Naive thymus-derived CD4-positive, alpha-beta T cell (primary cell): ENCODE measurements around the gene BPIFA2. TPM values are rescaled to one million over a fixed set of nuclear protein-coding genes. Genes with fewer than 3 reads are reported as not detected.
A peak's percentile ranks its signal among the peaks of the same experiment; 100 is the strongest.

Source experiments
- ATAC-seq: fragments of 150-1000 bp; cut with Tn5 transposase; 2 replicates; pipeline ENCODE4 v1.10.0; 2021; ENCODE audit warnings: mild to moderate bottlenecking, moderate library complexity
- CTCF ChIA-PET: fragments of 350-600 bp; sonication (Branson Sonifier 250); formaldehyde crosslinking; loops from one replicate; lab custom pipeline; 2021; ENCODE audit warnings: antibody characterized with exemption; lab: Charles Lee
- POLR2A ChIA-PET: fragments of 350-600 bp; sonication (Branson Sonifier 250); formaldehyde crosslinking; loops from one replicate; lab custom pipeline; 2021; ENCODE audit warnings: antibody characterized with exemption, inconsistent platforms; lab: Charles Lee
- DNase-seq, 9 donors: peaks; one replicate each; pipeline versions ENCODE4 v3.0.0 to v3.0.0-alpha.2; 2020 to 2022; ENCODE audit warnings: mixed read lengths in 1 of 9
- H3K27ac ChIP-seq: one replicate; pipeline ENCODE4 v1.7.0; 2013; ENCODE audit warnings: mild to moderate bottlenecking, low read depth, low read length, moderate library complexity
- H3K27me3 ChIP-seq, 2 donors: one replicate each; pipeline ENCODE4 v1.7.0; 2013; ENCODE audit warnings: low read length in 2 of 2, mild to moderate bottlenecking in 2 of 2, moderate library complexity in 2 of 2; ENCODE audit not compliant: control insufficient read depth in 2 of 2, insufficient read depth in 2 of 2
- H3K36me3 ChIP-seq, 3 experiments: 1 replicate in 2 of 3; 2 replicates in 1 of 3; pipeline ENCODE4 v1.7.0; 2013; ENCODE audit warnings: low read length in 3 of 3, mild to moderate bottlenecking in 3 of 3, moderate library complexity in 1 of 3; ENCODE audit not compliant: insufficient read depth in 3 of 3, control insufficient read depth in 2 of 3
- H3K4me1 ChIP-seq, 2 donors: one replicate each; pipeline ENCODE4 v1.7.0; 2013; ENCODE audit warnings: low read length in 2 of 2, mild to moderate bottlenecking in 2 of 2, moderate library complexity in 1 of 2; ENCODE audit not compliant: control insufficient read depth in 2 of 2, insufficient read depth in 2 of 2
- H3K4me3 ChIP-seq: 2 replicates; pipeline ENCODE4 v1.7.0; 2013; ENCODE audit warnings: mild to moderate bottlenecking, low read length
- H3K9me3 ChIP-seq, 3 experiments: 1 replicate in 2 of 3; 2 replicates in 1 of 3; pipeline ENCODE4 v1.7.0; 2013; ENCODE audit warnings: low read length in 3 of 3; ENCODE audit not compliant: control insufficient read depth in 2 of 3
- H3K27ac Mint-ChIP-seq, 9 donors: one replicate each; pipeline ENCODE4 v1.8.0; 2020 to 2022; ENCODE audit warnings: mixed read lengths in 9 of 9, mild to moderate bottlenecking in 8 of 9, moderate library complexity in 5 of 9, inconsistent platforms in 2 of 9
- H3K27me3 Mint-ChIP-seq, 5 donors: one replicate each; pipeline ENCODE4 v1.8.0; 2021 to 2022; ENCODE audit warnings: mixed read lengths in 5 of 5, mild to moderate bottlenecking in 1 of 5
- H3K36me3 Mint-ChIP-seq, 5 donors: one replicate each; pipeline ENCODE4 v1.8.0; 2020 to 2022; ENCODE audit warnings: mixed read lengths in 5 of 5, mild to moderate bottlenecking in 3 of 5, inconsistent platforms in 1 of 5
- H3K4me1 Mint-ChIP-seq, 7 donors: one replicate each; pipeline ENCODE4 v1.8.0; 2020 to 2022; ENCODE audit warnings: mixed read lengths in 7 of 7, mild to moderate bottlenecking in 3 of 7, inconsistent platforms in 1 of 7
- H3K4me3 Mint-ChIP-seq, 10 donors: one replicate each; pipeline ENCODE4 v1.8.0; 2020 to 2022; ENCODE audit warnings: mild to moderate bottlenecking in 10 of 10, mixed read lengths in 10 of 10, moderate library complexity in 6 of 10, inconsistent platforms in 2 of 10
- H3K9me3 Mint-ChIP-seq, 11 donors: one replicate each; pipeline ENCODE4 v1.8.0; 2020 to 2022; ENCODE audit warnings: mixed read lengths in 11 of 11, mild to moderate bottlenecking in 4 of 11, inconsistent platforms in 1 of 11, moderate library complexity in 1 of 11
- intact Hi-C, 2 donors: fragments of 100-400 bp; cut with micrococcal nuclease; formaldehyde crosslinking; loops; one replicate each; pipeline ENCODE4 v1.15.1; 2023
- polyA plus RNA-seq, 2 donors: library from polyadenylated mRNA; unstranded; fragments of 300-500 nt; fragmentation: Illumina TruSeq; gene quantifications; one replicate each; pipeline ENCODE4 v1.2.3, GENCODE V29; 2021
- total RNA-seq, 6 experiments: library from RNA in 5 of 6; stranded (reverse) in 5 of 6; gene quantifications; 1 replicate in 5 of 6; 2 replicates in 1 of 6; pipeline ENCODE4 v1.2.3 and lab custom pipeline; 2021 to 2026

Gene BPIFA2
- total and polyA plus RNA-seq, 7 experiments from 2014 or later, result not detected

DNA sequence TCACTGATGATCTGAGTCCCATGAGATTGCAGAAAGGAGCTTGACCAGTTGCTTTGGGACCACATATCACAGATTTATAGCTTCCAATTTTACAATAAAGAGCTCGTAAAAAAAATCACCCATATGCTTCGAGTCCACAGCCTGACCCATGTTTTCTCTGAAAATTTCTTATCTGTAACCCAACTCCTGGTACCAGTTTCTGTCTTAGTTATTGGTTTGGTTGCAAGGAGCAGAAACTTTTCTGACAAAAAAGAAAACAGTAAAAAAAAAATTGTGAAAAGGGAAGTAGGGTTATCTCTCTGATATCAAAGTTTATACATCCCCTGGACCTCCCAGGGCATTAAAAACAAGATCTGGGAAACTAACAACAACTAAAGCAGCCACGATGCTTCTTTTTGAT, 30.8 kb upstream of the BPIFA2 start:
- CTCF ChIA-PET, result interaction anchor here (0.7 kb wide), 1 partner anchor 347 kb away, joined by 3 read pairs; no protein-coding TSS in a partner anchor
- no peaks in the 10 kb centered on the region for H3K27me3 ChIP-seq
- Mint-ChIP-seq H3K27me3 (peaks cover 0 to 3% (median 0%) of the 10 kb centered on the region in 5 donors), H3K4me1 (no peaks in the 10 kb centered on the region), H3K4me3 (no peak overlapping the region), H3K27ac (no peak overlapping the region), H3K36me3 (no peaks in the 10 kb centered on the region), H3K9me3 (peaks cover 0 to 6% (median 0%) of the 10 kb centered on the region in 11 donors)
- H3K4me3 ChIP-seq, result no peak overlapping the region
- DNase-seq, result no peak
- POLR2A ChIA-PET, result no interaction called here
- no peak for ATAC-seq
- no peaks in the 10 kb centered on the region for H3K36me3 ChIP-seq
- H3K4me1 ChIP-seq, result no peaks in the 10 kb centered on the region
- intact Hi-C loops, result no loop called here
- no peak overlapping the region for H3K27ac ChIP-seq
- H3K9me3 ChIP-seq, result no peaks in the 10 kb centered on the region

DNA sequence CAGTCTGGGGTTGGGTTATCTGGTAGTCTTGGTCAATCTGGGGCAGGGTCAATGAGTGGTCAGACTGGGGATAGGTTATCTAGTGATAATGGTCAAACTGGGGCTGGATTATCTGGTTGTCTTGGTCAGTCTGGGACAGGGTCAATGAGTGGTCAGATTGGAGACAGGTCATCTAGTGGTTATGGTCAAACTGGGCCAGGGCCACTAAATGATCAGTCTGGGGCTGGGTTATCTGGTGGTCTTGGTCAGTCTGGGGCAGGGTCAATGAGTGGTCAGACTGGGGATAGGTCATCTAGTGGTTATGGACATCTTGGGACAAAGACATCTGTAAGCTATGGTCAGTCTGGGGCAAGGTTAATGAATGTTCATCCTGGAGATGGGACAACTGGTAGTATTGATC, 28.5 kb upstream of the BPIFA2 start:
- H3K27ac ChIP-seq, result no peak overlapping the region
- no peak for DNase-seq
- Mint-ChIP-seq H3K27me3 (peaks cover 0 to 11% (median under 1%) of the 10 kb centered on the region in 5 donors), H3K4me3 (no peak overlapping the region), H3K9me3 (peaks cover 0 to 6% (median 0%) of the 10 kb centered on the region in 11 donors), H3K4me1 (no peaks in the 10 kb centered on the region), H3K27ac (no peak overlapping the region), H3K36me3 (no peaks in the 10 kb centered on the region)
- CTCF ChIA-PET, result no interaction called here
- no peak for ATAC-seq
- no peaks in the 10 kb centered on the region for H3K36me3 ChIP-seq
- intact Hi-C loops, result no loop called here
- H3K4me3 ChIP-seq, result no peak overlapping the region
- H3K27me3 ChIP-seq, result no peaks in the 10 kb centered on the region
- H3K9me3 ChIP-seq, result no peaks in the 10 kb centered on the region
- no peaks in the 10 kb centered on the region for H3K4me1 ChIP-seq
- POLR2A ChIA-PET, result no interaction called here

DNA sequence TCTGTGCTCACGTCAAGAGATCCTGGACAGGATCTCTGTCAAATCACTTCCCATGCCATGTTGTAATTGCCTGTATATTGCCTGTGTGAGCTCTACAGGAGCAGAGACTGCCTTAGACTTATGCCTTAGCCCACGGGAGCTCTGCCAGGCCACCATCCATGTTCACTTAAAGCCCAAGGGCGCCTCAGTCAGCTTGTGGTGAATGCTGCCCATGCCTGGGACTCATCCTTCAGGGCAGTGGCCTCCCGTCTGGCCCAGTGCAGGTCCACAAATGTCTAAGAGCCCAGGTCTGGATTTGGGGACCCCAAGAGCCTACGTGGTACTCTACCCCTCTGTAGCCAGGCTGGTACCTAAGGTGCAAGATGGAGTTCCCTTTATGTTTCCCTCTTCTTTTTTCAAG, 22.4 kb upstream of the BPIFA2 start:
- Histone ChIP-seq H3K9me3 (no peaks in the 10 kb centered on the region), H3K27ac (no peak overlapping the region), H3K4me1 (no peaks in the 10 kb centered on the region), H3K4me3 (no peak overlapping the region), H3K27me3 (no peaks in the 10 kb centered on the region), H3K36me3 (no peaks in the 10 kb centered on the region)
- Mint-ChIP-seq H3K9me3 (peaks cover 0 to 3% (median 0%) of the 10 kb centered on the region in 11 donors), H3K27me3 (peaks cover 23 to 42% (median 28%) of the 10 kb centered on the region in 5 donors), H3K27ac (no peak overlapping the region), H3K4me1 (no peaks in the 10 kb centered on the region), H3K4me3 (no peak overlapping the region), H3K36me3 (no peaks in the 10 kb centered on the region)
- ATAC-seq, result no peak
- DNase-seq, result no peak
- ChIA-PET POLR2A (no interaction called here), CTCF (no interaction called here)
- intact Hi-C loops, result no loop called here

DNA sequence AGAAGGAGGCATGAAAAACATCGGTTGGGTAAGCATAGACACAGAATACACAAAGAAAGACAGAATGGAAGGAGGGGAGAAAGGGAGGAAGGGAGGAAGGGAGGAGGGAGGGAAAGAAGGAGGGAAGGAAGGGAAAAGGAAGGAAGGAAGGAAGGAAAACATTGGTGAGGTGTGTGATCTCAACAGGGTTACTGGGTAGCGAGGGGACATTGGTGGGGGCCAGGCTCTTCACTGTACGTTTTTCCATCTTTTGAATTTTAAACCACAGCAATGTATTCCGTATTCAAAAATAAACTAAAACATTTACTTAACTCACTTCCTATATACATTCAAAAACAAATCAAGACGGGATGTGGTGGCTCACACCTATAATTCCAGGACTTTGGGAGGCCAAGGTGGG, 20.7 kb upstream of the BPIFA2 start:
- H3K4me1 Mint-ChIP-seq, result no peaks in the 10 kb centered on the region
- H3K27ac Mint-ChIP-seq, result peak overlapping the region in 1 of 9 donors; percentile 9
- ATAC-seq (no peak), DNase-seq (no peak)
- no peaks in the 10 kb centered on the region for H3K36me3 Mint-ChIP-seq
- Histone ChIP-seq H3K27ac (no peak overlapping the region), H3K27me3 (no peaks in the 10 kb centered on the region), H3K9me3 (no peaks in the 10 kb centered on the region), H3K36me3 (no peaks in the 10 kb centered on the region), H3K4me1 (no peaks in the 10 kb centered on the region), H3K4me3 (no peak overlapping the region)
- intact Hi-C loops, result no loop called here
- CTCF ChIA-PET, result no interaction called here
- no peak overlapping the region for H3K4me3 Mint-ChIP-seq
- H3K27me3 Mint-ChIP-seq, result peaks cover 24 to 49% (median 30%) of the 10 kb centered on the region in 5 donors
- peaks cover 0 to 3% (median 0%) of the 10 kb centered on the region in 11 donors for H3K9me3 Mint-ChIP-seq
- POLR2A ChIA-PET, result no interaction called here

DNA sequence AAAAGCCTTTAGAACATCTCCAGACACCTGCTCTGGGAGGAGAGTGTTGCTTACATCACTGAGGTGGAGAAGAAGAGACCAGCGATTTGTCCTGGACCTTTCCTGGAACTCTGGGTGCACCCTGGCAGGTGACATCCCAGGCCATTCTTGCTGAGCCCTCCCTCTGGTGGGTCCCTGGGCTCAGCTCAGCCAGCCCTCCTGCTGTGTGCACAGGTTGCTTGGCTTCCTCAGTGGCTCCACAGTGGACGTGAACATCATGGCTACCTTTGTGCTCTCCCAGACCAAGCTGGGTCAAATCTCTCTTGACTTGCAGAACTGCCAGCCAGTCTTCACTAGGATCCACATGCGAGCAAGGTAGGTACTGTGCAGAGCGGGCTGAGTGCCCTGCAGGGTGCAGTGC, 19.9 kb upstream of the BPIFA2 start:
- no peak overlapping the region for H3K4me3 Mint-ChIP-seq
- Histone ChIP-seq H3K36me3 (no peaks in the 10 kb centered on the region), H3K4me3 (no peak overlapping the region), H3K9me3 (no peaks in the 10 kb centered on the region), H3K27me3 (no peaks in the 10 kb centered on the region), H3K4me1 (no peaks in the 10 kb centered on the region), H3K27ac (no peak overlapping the region)
- no peak for DNase-seq
- no peak for ATAC-seq
- H3K36me3 Mint-ChIP-seq, result no peaks in the 10 kb centered on the region
- H3K27ac Mint-ChIP-seq, result no peak overlapping the region
- ChIA-PET CTCF (no interaction called here), POLR2A (no interaction called here)
- intact Hi-C loops, result no loop called here
- H3K4me1 Mint-ChIP-seq, result no peaks in the 10 kb centered on the region
- peaks cover 0 to 3% (median 0%) of the 10 kb centered on the region in 11 donors for H3K9me3 Mint-ChIP-seq
- peaks cover 24 to 49% (median 32%) of the 10 kb centered on the region in 5 donors for H3K27me3 Mint-ChIP-seq

DNA sequence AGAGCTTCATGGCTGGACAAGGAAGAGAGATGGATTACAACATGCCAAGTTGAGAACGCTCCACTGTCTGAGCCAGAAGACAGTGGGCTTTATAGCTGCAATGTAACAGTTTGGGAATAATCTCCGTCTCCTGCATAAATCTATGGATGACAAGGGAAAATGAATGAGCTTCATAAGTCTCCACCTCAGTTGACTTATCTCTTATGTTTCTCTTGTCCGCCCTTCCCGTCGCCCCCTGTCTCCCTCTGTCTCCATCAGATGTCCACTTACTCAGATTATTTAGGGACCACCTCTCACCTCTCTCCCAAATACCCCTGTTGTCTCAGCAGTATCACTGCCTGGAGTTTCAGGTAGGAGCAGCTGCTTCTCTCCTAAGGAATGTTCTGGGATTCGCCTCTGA, 13.7 kb upstream of the BPIFA2 start:
- H3K27ac ChIP-seq, result no peak overlapping the region
- intact Hi-C loops, result no loop called here
- no peaks in the 10 kb centered on the region for H3K4me1 ChIP-seq
- ATAC-seq (no peak), DNase-seq (no peak)
- POLR2A ChIA-PET, result no interaction called here
- no peak overlapping the region for H3K4me3 ChIP-seq
- H3K27me3 ChIP-seq, result no peaks in the 10 kb centered on the region
- Mint-ChIP-seq H3K27ac (peak overlapping the region in 1 of 9 donors; percentile 1), H3K27me3 (peaks cover 17 to 44% (median 29%) of the 10 kb centered on the region in 5 donors), H3K4me3 (no peak overlapping the region), H3K36me3 (peaks cover 0 to 4% (median 0%) of the 10 kb centered on the region in 5 donors), H3K9me3 (peaks cover 0 to 1% (median 0%) of the 10 kb centered on the region in 11 donors), H3K4me1 (peaks cover 0 to 1% (median 0%) of the 10 kb centered on the region in 7 donors)
- CTCF ChIA-PET, result no interaction called here
- no peaks in the 10 kb centered on the region for H3K9me3 ChIP-seq
- H3K36me3 ChIP-seq, result no peaks in the 10 kb centered on the region

DNA sequence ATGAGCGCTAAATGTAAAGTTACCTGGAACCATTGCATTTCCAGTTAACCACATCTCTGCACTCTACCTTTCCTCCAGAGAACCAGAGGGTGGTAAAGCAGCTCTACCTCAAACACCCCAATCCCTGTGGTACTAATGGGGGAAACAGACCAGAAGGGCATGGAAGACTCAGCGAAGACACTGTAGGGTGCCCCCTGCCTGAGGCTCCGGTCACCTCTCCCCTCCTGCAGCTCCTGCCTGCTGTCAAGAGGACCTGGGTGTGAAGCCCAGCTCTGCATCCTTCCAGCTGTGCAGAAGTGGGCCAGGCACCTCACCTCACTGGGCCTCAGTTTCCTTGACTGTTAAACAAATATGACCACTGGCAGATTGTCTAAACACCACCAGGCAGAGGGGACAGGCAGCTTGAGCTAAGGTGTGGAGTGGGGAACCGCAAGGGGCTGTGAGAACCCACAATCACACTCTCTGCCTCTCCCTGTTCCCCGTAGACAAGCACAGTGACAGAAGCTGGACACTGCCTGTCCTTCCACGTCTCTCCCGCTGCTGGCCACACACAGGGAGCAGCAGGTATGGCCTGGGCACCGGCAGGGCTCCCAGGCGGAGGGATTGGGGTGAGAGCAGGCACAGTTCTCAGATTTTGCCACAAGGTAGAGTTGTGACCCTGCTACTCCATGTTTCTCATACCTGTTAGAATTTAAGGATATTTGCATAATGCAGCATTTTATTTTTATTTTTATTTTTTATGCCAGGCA, 9.1 kb upstream of the BPIFA2 start:
- DNase-seq (no peak), ATAC-seq (no peak)
- no peaks in the 10 kb centered on the region for H3K27me3 ChIP-seq
- intact Hi-C loops, result no loop called here
- H3K27ac Mint-ChIP-seq, result no peak overlapping the region
- no peaks in the 10 kb centered on the region for H3K36me3 ChIP-seq
- H3K9me3 Mint-ChIP-seq, result peaks cover 0 to 1% (median 0%) of the 10 kb centered on the region in 11 donors
- H3K9me3 ChIP-seq, result no peaks in the 10 kb centered on the region
- H3K4me1 Mint-ChIP-seq, result no peaks in the 10 kb centered on the region
- ChIA-PET POLR2A (no interaction called here), CTCF (interaction anchor here (0.7 kb wide), 1 partner anchor 214 kb away, joined by 3 read pairs; no protein-coding TSS in a partner anchor)
- no peak overlapping the region for H3K4me3 Mint-ChIP-seq
- peaks cover 5 to 22% (median 14%) of the 10 kb centered on the region in 5 donors for H3K27me3 Mint-ChIP-seq
- no peak overlapping the region for H3K4me3 ChIP-seq
- no peaks in the 10 kb centered on the region for H3K36me3 Mint-ChIP-seq
- H3K4me1 ChIP-seq, result no peaks in the 10 kb centered on the region
- H3K27ac ChIP-seq, result no peak overlapping the region
